Vagina (tissue), 2 donors: ENCODE results near the gene IL12RB2.

Experiments
- CTCF ChIP-seq, 3 experiments: fragments of 450-650 bp in 2 of 3; fragments of 200-600 bp in 1 of 3; sonication (generic) in 1 of 3; IDR thresholded peaks; one replicate each; pipeline ENCODE4 v1.5.1; 2017 to 2019; ENCODE audit warnings: antibody characterized with exemption in 3 of 3, mild to moderate bottlenecking in 2 of 3, moderate library complexity in 2 of 3
- POLR2A ChIP-seq, 2 donors: fragments of 450-650 bp; IDR thresholded peaks; one replicate each; pipeline ENCODE4 v1.6.1; 2017; ENCODE audit warnings: antibody characterized with exemption in 2 of 2, mild to moderate bottlenecking in 2 of 2, moderate library complexity in 2 of 2

DNA sequence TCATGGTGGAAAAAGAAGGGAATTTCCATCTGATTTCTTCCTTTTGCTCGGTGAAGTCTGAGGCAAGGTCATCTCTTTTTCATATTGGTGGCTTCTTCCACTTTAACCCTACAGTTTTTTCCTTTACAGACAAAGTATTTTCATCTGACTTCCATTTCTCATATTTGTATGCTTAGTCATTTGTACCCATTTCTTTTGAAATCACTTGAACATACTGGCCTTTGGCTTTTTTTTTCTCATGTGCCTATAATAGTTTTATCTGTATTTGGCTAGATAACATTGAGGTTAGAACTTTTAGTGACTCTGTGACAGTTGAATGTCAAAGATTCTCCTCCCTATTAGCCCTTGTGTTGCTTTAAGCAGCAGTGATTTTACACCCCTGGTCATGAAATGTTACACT, 27.7 kb downstream of the IL12RB2 start:
- no peak for TF ChIP-seq CTCF (IDR thresholded peaks at IDR 0.05)
- no peak for TF ChIP-seq POLR2A (IDR thresholded peaks at IDR 0.05)
